SK-N-SH treated with all-trans-retinoic acid at 6 μM for 48 hours (cell line): Measurements from ENCODE around the gene GNPTAB.

ENCODE experiments used
- ARNTL ChIP-seq: fragments of 450-650 bp; formaldehyde crosslinking; IDR thresholded peaks from 2 replicates; pipeline ENCODE4 v1.5.0; 2020; ENCODE audit warnings: low read depth, mild to moderate bottlenecking, moderate library complexity, borderline replicate concordance
- CREB5 ChIP-seq: fragments of 250-450 bp; sonication (Bioruptor Pico); IDR thresholded peaks from 2 replicates; pipeline ENCODE4 v1.5.1; 2020; ENCODE audit warnings: low read depth, mild to moderate bottlenecking, moderate library complexity
- CSDC2 ChIP-seq: fragments of 250-450 bp; sonication (Bioruptor Pico); IDR thresholded peaks from 2 replicates; pipeline ENCODE4 v1.5.0; 2020; ENCODE audit warnings: mild to moderate bottlenecking, moderate library complexity
- OSR1 ChIP-seq: fragments of 250-450 bp; sonication (Bioruptor Pico); IDR thresholded peaks from 2 replicates; pipeline ENCODE4 v1.8.0; 2022; ENCODE audit warnings: moderate library complexity, mild to moderate bottlenecking, inconsistent platforms
- PATZ1 ChIP-seq: fragments of 250-450 bp; sonication (Bioruptor Pico); IDR thresholded peaks from 2 replicates; pipeline ENCODE4 v1.8.0; 2020; ENCODE audit warnings: mild to moderate bottlenecking, moderate library complexity, borderline replicate concordance
- PPARA ChIP-seq: fragments of 250-450 bp; sonication (Bioruptor Pico); IDR thresholded peaks from 2 replicates; pipeline ENCODE4 v1.5.0; 2020; ENCODE audit warnings: mild to moderate bottlenecking, borderline replicate concordance
- RARB ChIP-seq: fragments of 250-450 bp; sonication (Bioruptor Pico); IDR thresholded peaks from 2 replicates; pipeline ENCODE4 v1.8.0; 2021; ENCODE audit warnings: mild to moderate bottlenecking, moderate library complexity
- SNAI2 ChIP-seq: fragments of 250-450 bp; sonication (Bioruptor Pico); IDR thresholded peaks from 2 replicates; pipeline ENCODE4 v1.5.0; 2020; ENCODE audit warnings: mild to moderate bottlenecking, moderate library complexity
- TCF4 ChIP-seq: fragments of 250-450 bp; sonication (Bioruptor Pico); IDR thresholded peaks from 2 replicates; pipeline ENCODE4 v1.8.0; 2021; ENCODE audit warnings: mild to moderate bottlenecking, moderate library complexity, borderline replicate concordance
- TSHZ2 ChIP-seq: fragments of 250-450 bp; sonication (Bioruptor Pico); IDR thresholded peaks from 2 replicates; pipeline ENCODE4 v1.5.0; 2020; ENCODE audit warnings: mild to moderate bottlenecking, moderate library complexity
- ZC3H10 ChIP-seq: fragments of 250-450 bp; sonication (Bioruptor Pico); IDR thresholded peaks from 2 replicates; pipeline ENCODE4 v1.5.1; 2021; ENCODE audit warnings: mild to moderate bottlenecking, moderate library complexity
- ZFP3 ChIP-seq: fragments of 250-450 bp; sonication (Bioruptor Pico); IDR thresholded peaks from 2 replicates; pipeline ENCODE4 v1.5.0; 2020; ENCODE audit warnings: mild to moderate bottlenecking, moderate library complexity
- ZNF565 ChIP-seq: fragments of 450-650 bp; formaldehyde crosslinking; conservative IDR thresholded peaks from 2 replicates; pipeline ENCODE4 v1.5.0; 2020; ENCODE audit warnings: low read depth, mild to moderate bottlenecking, moderate library complexity

- TF ChIP-seq ZFP3 (CRISPR knock-in tag) = no peak
- no peak for TF ChIP-seq OSR1 (CRISPR knock-in tag)
- TF ChIP-seq ZC3H10 (CRISPR knock-in tag) = no peak
- no peak for TF ChIP-seq ARNTL (CRISPR knock-in tag)
- TF ChIP-seq ZNF565 (CRISPR knock-in tag) = no peak
- no peak for TF ChIP-seq TSHZ2 (CRISPR knock-in tag)
- TF ChIP-seq CREB5 = no peak
- TF ChIP-seq TCF4 (CRISPR knock-in tag) = no peak
- TF ChIP-seq PATZ1 (CRISPR knock-in tag) = no peak
- TF ChIP-seq RARB = no peak
- no peak for TF ChIP-seq SNAI2 (CRISPR knock-in tag)
- TF ChIP-seq CSDC2 (CRISPR knock-in tag) = no peak
- no peak for TF ChIP-seq PPARA (CRISPR knock-in tag)
These were observed 45.1 kb downstream of the GNPTAB start for GRCh38 chr12:101785671-101786070.
